ENCODE data around the gene INPP5D. TPM values are rescaled to one million over a fixed set of nuclear protein-coding genes. Genes with fewer than 3 reads are reported as not detected.
A peak's percentile ranks its signal among the peaks of the same experiment; 100 is the strongest.

Gene INPP5D
- total and polyA plus RNA-seq, 2 of the 13 experiments (the other 11 are each of a cell fraction or from before 2014, with no cell fraction given), result 16.7 to 18.0 TPM

DNA sequence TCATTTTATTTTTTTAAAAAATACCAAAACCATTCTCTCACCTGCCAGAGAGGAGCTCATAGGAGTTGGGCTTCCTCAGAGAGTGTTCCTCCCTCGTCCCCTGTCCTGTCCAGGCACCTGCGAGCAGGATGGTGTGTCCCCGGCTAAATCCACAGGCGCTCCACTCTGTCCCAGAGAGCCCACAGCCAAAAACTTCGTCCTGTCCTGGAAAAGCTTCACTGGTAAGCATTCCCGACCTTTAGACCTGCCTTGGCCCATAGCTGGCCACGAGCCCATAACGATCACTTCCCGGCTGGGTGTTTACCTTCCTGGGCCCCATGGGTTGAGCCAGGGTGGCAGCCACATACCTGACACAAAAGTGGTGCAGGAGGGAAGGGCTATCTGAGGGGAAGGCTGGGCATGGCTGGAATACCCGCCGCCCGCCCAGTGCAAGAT lies 47.1 kb upstream of the INPP5D start, which contains the start of gene NGEF (continued):
- TF ChIP-seq SOX5 (CRISPR knock-in tag; IDR thresholded peaks at IDR 0.05; ENCODE audit: borderline replicate concordance), result peak; percentile 87
- peak; percentile 90 for TF ChIP-seq ZSCAN9 (CRISPR knock-in tag; IDR thresholded peaks at IDR 0.05; ENCODE audit: borderline replicate concordance)
- 0 out of 2 replicates have a peak, but pooled peaks have one; percentile 39 for TF ChIP-seq MED13 (CRISPR knock-in tag; IDR thresholded peaks at IDR 0.05)
- TF ChIP-seq POLR2AphosphoS2 (IDR thresholded peaks at IDR 0.05; ENCODE audit: low read depth, low read length), result no peak
- TF ChIP-seq FOXJ3 (CRISPR knock-in tag; IDR thresholded peaks at IDR 0.05; ENCODE audit: borderline replicate concordance), result peak; percentile 80
- TF ChIP-seq, protein P1, sequence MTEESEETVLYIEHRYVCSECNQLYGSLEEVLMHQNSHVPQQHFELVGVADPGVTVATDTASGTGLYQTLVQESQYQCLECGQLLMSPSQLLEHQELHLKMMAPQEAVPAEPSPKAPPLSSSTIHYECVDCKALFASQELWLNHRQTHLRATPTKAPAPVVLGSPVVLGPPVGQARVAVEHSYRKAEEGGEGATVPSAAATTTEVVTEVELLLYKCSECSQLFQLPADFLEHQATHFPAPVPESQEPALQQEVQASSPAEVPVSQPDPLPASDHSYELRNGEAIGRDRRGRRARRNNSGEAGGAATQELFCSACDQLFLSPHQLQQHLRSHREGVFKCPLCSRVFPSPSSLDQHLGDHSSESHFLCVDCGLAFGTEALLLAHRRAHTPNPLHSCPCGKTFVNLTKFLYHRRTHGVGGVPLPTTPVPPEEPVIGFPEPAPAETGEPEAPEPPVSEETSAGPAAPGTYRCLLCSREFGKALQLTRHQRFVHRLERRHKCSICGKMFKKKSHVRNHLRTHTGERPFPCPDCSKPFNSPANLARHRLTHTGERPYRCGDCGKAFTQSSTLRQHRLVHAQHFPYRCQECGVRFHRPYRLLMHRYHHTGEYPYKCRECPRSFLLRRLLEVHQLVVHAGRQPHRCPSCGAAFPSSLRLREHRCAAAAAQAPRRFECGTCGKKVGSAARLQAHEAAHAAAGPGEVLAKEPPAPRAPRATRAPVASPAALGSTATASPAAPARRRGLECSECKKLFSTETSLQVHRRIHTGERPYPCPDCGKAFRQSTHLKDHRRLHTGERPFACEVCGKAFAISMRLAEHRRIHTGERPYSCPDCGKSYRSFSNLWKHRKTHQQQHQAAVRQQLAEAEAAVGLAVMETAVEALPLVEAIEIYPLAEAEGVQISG (CRISPR knock-in tag; IDR thresholded peaks at IDR 0.05), result peak; percentile 87
- TF ChIP-seq TSC22D2 (CRISPR knock-in tag; IDR thresholded peaks at IDR 0.05; ENCODE audit: borderline replicate concordance), result peak; percentile 75
- TF ChIP-seq ZNF616 (CRISPR knock-in tag; IDR thresholded peaks at IDR 0.05; ENCODE audit: low read depth), result peak; percentile 27; the same call in 1 of the 2 replicates
- peak; percentile 74; the same call in 1 of the 2 replicates for TF ChIP-seq NFKB2 (CRISPR knock-in tag; IDR thresholded peaks at IDR 0.05; ENCODE audit: borderline replicate concordance)
- 0 out of 2 replicates have a peak, but pooled peaks have one; percentile 26 for TF ChIP-seq ZNF558 (CRISPR knock-in tag; IDR thresholded peaks at IDR 0.05; ENCODE audit: borderline replicate concordance)
- TF ChIP-seq NFRKB (IDR thresholded peaks at IDR 0.05), result no peak
- no peak for TF ChIP-seq MAF1 (CRISPR knock-in tag; IDR thresholded peaks at IDR 0.05; ENCODE audit: borderline replicate concordance)
- TF ChIP-seq, protein P2, sequence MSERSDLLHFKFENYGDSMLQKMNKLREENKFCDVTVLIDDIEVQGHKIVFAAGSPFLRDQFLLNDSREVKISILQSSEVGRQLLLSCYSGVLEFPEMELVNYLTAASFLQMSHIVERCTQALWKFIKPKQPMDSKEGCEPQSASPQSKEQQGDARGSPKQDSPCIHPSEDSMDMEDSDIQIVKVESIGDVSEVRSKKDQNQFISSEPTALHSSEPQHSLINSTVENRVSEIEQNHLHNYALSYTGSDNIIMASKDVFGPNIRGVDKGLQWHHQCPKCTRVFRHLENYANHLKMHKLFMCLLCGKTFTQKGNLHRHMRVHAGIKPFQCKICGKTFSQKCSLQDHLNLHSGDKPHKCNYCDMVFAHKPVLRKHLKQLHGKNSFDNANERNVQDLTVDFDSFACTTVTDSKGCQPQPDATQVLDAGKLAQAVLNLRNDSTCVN (CRISPR knock-in tag; IDR thresholded peaks at IDR 0.05; ENCODE audit: borderline replicate concordance), result peak; percentile 72; the same call in 1 of the 2 replicates
- TF ChIP-seq CEBPG (CRISPR knock-in tag; IDR thresholded peaks at IDR 0.05), result peak; percentile 80
- TF ChIP-seq EHMT2 (IDR thresholded peaks at IDR 0.05; ENCODE audit: borderline replicate concordance, low read depth, low read length), result peak; percentile 28; the same call in 1 of the 2 replicates
- peak; percentile 81 for TF ChIP-seq GATAD1 (CRISPR knock-in tag; IDR thresholded peaks at IDR 0.05)
- peak; percentile 87 for TF ChIP-seq BORCS8-MEF2B (CRISPR knock-in tag; IDR thresholded peaks at IDR 0.05)
- peak; percentile 78; the same call in 1 of the 2 replicates for TF ChIP-seq KDM2A (CRISPR knock-in tag; IDR thresholded peaks at IDR 0.05; ENCODE audit: borderline replicate concordance, low read depth)
- TF ChIP-seq KMT2A (CRISPR knock-in tag; IDR thresholded peaks at IDR 0.05), result peak; percentile 61; the same call in 1 of the 2 replicates
- TF ChIP-seq PHF8 (CRISPR knock-in tag; IDR thresholded peaks at IDR 0.05), result peak; percentile 76
- TF ChIP-seq HNRNPK (IDR thresholded peaks at IDR 0.05; ENCODE audit: low read depth, low read length, poor library complexity, severe bottlenecking), result no peak
- peak; percentile 97 for TF ChIP-seq HDAC2 (CRISPR knock-in tag; IDR thresholded peaks at IDR 0.05)
- TF ChIP-seq ZNF549 (CRISPR knock-in tag; IDR thresholded peaks at IDR 0.05), result peak; percentile 41; the same call in 1 of the 2 replicates
- peak; percentile 79; the same call in 1 of the 2 replicates for TF ChIP-seq ZNF451 (CRISPR knock-in tag; IDR thresholded peaks at IDR 0.05)
- peak; percentile 64; the same call in 1 of the 2 replicates for TF ChIP-seq KDM1A (CRISPR knock-in tag; IDR thresholded peaks at IDR 0.05)
